WTC11 (cell line): ENCODE measurements around the gene SLC29A3. TPM values are rescaled to one million over a fixed set of nuclear protein-coding genes. Genes with fewer than 3 reads are reported as not detected.

ENCODE experiments used
- ATAC-seq: fragments of 200-7000 bp; cut with Tn5 transposase; 2 replicates; pipeline ENCODE4 v1.10.0; 2021; ENCODE audit warnings: mild to moderate bottlenecking, moderate library complexity
- CTCF ChIA-PET: fragments of 300-600 bp; sonication (Branson Sonifier 250); formaldehyde crosslinking; loops from one replicate; lab custom pipeline; 2021; ENCODE audit warnings: antibody characterized with exemption; lab: Charles Lee
- POLR2A ChIA-PET: fragments of 350-600 bp; sonication (Branson Sonifier 250); formaldehyde crosslinking; loops from one replicate; lab custom pipeline; 2021; ENCODE audit warnings: antibody characterized with exemption; lab: Charles Lee
- DNase-seq: peaks from one replicate; pipeline ENCODE4 v3.0.0; 2021; ENCODE audit warnings: low spot score
- H3K27ac Mint-ChIP-seq: 2 replicates; pipeline ENCODE4 v1.8.0; 2021; ENCODE audit warnings: mixed read lengths
- H3K27me3 Mint-ChIP-seq: 2 replicates; pipeline ENCODE4 v1.8.0; 2021; ENCODE audit warnings: low read depth, mild to moderate bottlenecking, moderate library complexity, mixed read lengths
- H3K36me3 Mint-ChIP-seq: 2 replicates; pipeline ENCODE4 v1.8.0; 2021; ENCODE audit warnings: mixed read lengths
- H3K4me1 Mint-ChIP-seq: 2 replicates; pipeline ENCODE4 v1.8.0; 2022; ENCODE audit warnings: mixed read lengths
- H3K4me3 Mint-ChIP-seq: 2 replicates; pipeline ENCODE4 v1.8.0; 2021; ENCODE audit warnings: mild to moderate bottlenecking, moderate library complexity, mixed read lengths
- H3K9me3 Mint-ChIP-seq: 2 replicates; pipeline ENCODE4 v1.8.0; 2021; ENCODE audit warnings: mixed read lengths
- AFF4 ChIP-seq: sonication (generic); formaldehyde crosslinking; IDR thresholded peaks from 2 replicates; pipeline ENCODE4 v1.8.1; 2023; ENCODE audit warnings: mild to moderate bottlenecking, missing genetic modification reagents, borderline replicate concordance
- E2F1 ChIP-seq: sonication (generic); formaldehyde crosslinking; IDR thresholded peaks from 2 replicates; pipeline ENCODE4 v1.8.0; 2022; ENCODE audit warnings: mild to moderate bottlenecking, missing genetic modification reagents
- ERG ChIP-seq: fragments of 250-450 bp; sonication (Bioruptor Pico); IDR thresholded peaks from 2 replicates; pipeline ENCODE4 v1.8.0; 2021; ENCODE audit warnings: mild to moderate bottlenecking
- ESRRA ChIP-seq: sonication (generic); formaldehyde crosslinking; IDR thresholded peaks from 2 replicates; pipeline ENCODE4 v1.8.1; 2022; ENCODE audit warnings: mild to moderate bottlenecking, missing genetic modification reagents, borderline replicate concordance
- FOXJ3 ChIP-seq: sonication (generic); formaldehyde crosslinking; IDR thresholded peaks from 2 replicates; pipeline ENCODE4 v1.9.0; 2021; ENCODE audit warnings: missing genetic modification reagents, mild to moderate bottlenecking, borderline replicate concordance
- HMGA2 ChIP-seq: fragments of 250-450 bp; sonication (Bioruptor Pico); IDR thresholded peaks from 2 replicates; pipeline ENCODE4 v1.4.0; 2021; ENCODE audit warnings: mild to moderate bottlenecking, moderate library complexity
- NFE2L1 ChIP-seq: sonication (generic); formaldehyde crosslinking; IDR thresholded peaks from 2 replicates; pipeline ENCODE4 v1.8.1; 2023; ENCODE audit warnings: missing genetic modification reagents
- NR2C2 ChIP-seq: sonication (generic); formaldehyde crosslinking; IDR thresholded peaks from 2 replicates; pipeline ENCODE4 v1.8.0; 2022; ENCODE audit warnings: mild to moderate bottlenecking, missing genetic modification reagents
- NR3C1 ChIP-seq: sonication (generic); formaldehyde crosslinking; conservative IDR thresholded peaks from 2 replicates; pipeline ENCODE4 v1.8.1; 2023; ENCODE audit warnings: low read depth, mild to moderate bottlenecking, missing genetic modification reagents
- SOX15 ChIP-seq: fragments of 250-450 bp; sonication (Bioruptor Pico); IDR thresholded peaks from 2 replicates; pipeline ENCODE4 v1.9.0; 2021; ENCODE audit warnings: mild to moderate bottlenecking
- USF2 ChIP-seq: sonication (generic); formaldehyde crosslinking; IDR thresholded peaks from 2 replicates; pipeline ENCODE4 v1.8.1; 2023; ENCODE audit warnings: mild to moderate bottlenecking, missing genetic modification reagents, moderate library complexity
- ZNF138 ChIP-seq: sonication (generic); formaldehyde crosslinking; conservative IDR thresholded peaks from 2 replicates; pipeline ENCODE4 v1.8.1; 2022; ENCODE audit warnings: mild to moderate bottlenecking, moderate library complexity, missing genetic modification reagents
- total RNA-seq: library from RNA; stranded (reverse); gene quantifications from 3 replicates; pipeline ENCODE4 v1.2.3, GENCODE V29; 2021
- TF ChIP-seq, protein P1 (sequence below): sonication (generic); formaldehyde crosslinking; IDR thresholded peaks from 2 replicates; pipeline ENCODE4 v1.8.1; 2023; ENCODE audit warnings: mild to moderate bottlenecking, missing genetic modification reagents
- TF ChIP-seq, protein P2 (sequence below): sonication (generic); formaldehyde crosslinking; conservative IDR thresholded peaks from 2 replicates; pipeline ENCODE4 v1.8.1; 2023; ENCODE audit warnings: mild to moderate bottlenecking, low read depth, missing genetic modification reagents, moderate library complexity
- TF ChIP-seq, protein P3 (sequence below): fragments of 250-450 bp; sonication (Bioruptor Pico); IDR thresholded peaks from 2 replicates; pipeline ENCODE4 v1.9.0; 2021; ENCODE audit warnings: mild to moderate bottlenecking, borderline replicate concordance

SLC29A3 gene
- total RNA-seq, 1 experiment from 2014 or later, result 9.2 TPM

DNA sequence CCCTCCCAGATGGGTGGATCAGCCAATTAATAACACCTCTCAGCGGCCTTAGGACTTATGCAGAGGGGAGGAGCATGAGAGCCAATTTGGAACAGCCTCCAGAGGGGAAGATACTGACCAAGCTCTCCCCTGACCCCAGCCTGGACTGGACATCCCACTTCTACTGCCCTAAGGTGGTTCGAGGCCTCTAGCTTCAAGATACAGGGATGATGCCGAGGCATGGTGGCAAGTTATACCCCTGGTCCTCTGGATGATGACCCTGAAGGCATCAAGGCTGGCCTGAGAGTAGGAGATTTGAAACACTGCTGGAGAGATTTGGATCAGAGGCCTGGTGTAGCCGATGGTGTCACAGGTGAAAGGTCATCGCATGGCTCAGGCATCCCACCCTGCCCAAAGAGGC, 80.9 kb downstream of the SLC29A3 start:
- peaks cover 23% of the 10 kb centered on the region for H3K4me1 Mint-ChIP-seq
- POLR2A ChIA-PET, result no interaction called here
- no peaks in the 10 kb centered on the region for H3K36me3 Mint-ChIP-seq

More for the DNA sequence above, 80.9 kb downstream of the SLC29A3 start:
- ATAC-seq, result no peak
- Mint-ChIP-seq H3K4me3 (no peak overlapping the region), H3K27me3 (peaks cover 49% of the 10 kb centered on the region), H3K27ac (no peak overlapping the region), H3K9me3 (no peaks in the 10 kb centered on the region)
- DNase-seq, result no peak
- CTCF ChIA-PET, result interaction anchor here (1.3 to 8.8 kb wide), 6 partner anchors 10 to 170 kb away, joined by 3 to 120 read pairs (median 10); partner anchors contain the start of gene SLC29A3
- TF ChIP-seq E2F1 (CRISPR knock-in tag) (no peak), FOXJ3 (CRISPR knock-in tag) (no peak), HMGA2 (no peak), ERG (CRISPR knock-in tag) (no peak), ZNF138 (CRISPR knock-in tag) (no peak), USF2 (no peak), NR3C1 (CRISPR knock-in tag) (no peak), NFE2L1 (CRISPR knock-in tag) (no peak), AFF4 (CRISPR knock-in tag) (no peak), ESRRA (CRISPR knock-in tag) (no peak), SOX15 (CRISPR knock-in tag) (no peak), NR2C2 (CRISPR knock-in tag) (no peak)
- TF ChIP-seq, protein P1, sequence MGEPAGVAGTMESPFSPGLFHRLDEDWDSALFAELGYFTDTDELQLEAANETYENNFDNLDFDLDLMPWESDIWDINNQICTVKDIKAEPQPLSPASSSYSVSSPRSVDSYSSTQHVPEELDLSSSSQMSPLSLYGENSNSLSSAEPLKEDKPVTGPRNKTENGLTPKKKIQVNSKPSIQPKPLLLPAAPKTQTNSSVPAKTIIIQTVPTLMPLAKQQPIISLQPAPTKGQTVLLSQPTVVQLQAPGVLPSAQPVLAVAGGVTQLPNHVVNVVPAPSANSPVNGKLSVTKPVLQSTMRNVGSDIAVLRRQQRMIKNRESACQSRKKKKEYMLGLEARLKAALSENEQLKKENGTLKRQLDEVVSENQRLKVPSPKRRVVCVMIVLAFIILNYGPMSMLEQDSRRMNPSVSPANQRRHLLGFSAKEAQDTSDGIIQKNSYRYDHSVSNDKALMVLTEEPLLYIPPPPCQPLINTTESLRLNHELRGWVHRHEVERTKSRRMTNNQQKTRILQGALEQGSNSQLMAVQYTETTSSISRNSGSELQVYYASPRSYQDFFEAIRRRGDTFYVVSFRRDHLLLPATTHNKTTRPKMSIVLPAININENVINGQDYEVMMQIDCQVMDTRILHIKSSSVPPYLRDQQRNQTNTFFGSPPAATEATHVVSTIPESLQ, result no peak
- TF ChIP-seq, protein P2, sequence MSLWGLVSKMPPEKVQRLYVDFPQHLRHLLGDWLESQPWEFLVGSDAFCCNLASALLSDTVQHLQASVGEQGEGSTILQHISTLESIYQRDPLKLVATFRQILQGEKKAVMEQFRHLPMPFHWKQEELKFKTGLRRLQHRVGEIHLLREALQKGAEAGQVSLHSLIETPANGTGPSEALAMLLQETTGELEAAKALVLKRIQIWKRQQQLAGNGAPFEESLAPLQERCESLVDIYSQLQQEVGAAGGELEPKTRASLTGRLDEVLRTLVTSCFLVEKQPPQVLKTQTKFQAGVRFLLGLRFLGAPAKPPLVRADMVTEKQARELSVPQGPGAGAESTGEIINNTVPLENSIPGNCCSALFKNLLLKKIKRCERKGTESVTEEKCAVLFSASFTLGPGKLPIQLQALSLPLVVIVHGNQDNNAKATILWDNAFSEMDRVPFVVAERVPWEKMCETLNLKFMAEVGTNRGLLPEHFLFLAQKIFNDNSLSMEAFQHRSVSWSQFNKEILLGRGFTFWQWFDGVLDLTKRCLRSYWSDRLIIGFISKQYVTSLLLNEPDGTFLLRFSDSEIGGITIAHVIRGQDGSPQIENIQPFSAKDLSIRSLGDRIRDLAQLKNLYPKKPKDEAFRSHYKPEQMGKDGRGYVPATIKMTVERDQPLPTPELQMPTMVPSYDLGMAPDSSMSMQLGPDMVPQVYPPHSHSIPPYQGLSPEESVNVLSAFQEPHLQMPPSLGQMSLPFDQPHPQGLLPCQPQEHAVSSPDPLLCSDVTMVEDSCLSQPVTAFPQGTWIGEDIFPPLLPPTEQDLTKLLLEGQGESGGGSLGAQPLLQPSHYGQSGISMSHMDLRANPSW (CRISPR knock-in tag), result no peak
- TF ChIP-seq, protein P3, sequence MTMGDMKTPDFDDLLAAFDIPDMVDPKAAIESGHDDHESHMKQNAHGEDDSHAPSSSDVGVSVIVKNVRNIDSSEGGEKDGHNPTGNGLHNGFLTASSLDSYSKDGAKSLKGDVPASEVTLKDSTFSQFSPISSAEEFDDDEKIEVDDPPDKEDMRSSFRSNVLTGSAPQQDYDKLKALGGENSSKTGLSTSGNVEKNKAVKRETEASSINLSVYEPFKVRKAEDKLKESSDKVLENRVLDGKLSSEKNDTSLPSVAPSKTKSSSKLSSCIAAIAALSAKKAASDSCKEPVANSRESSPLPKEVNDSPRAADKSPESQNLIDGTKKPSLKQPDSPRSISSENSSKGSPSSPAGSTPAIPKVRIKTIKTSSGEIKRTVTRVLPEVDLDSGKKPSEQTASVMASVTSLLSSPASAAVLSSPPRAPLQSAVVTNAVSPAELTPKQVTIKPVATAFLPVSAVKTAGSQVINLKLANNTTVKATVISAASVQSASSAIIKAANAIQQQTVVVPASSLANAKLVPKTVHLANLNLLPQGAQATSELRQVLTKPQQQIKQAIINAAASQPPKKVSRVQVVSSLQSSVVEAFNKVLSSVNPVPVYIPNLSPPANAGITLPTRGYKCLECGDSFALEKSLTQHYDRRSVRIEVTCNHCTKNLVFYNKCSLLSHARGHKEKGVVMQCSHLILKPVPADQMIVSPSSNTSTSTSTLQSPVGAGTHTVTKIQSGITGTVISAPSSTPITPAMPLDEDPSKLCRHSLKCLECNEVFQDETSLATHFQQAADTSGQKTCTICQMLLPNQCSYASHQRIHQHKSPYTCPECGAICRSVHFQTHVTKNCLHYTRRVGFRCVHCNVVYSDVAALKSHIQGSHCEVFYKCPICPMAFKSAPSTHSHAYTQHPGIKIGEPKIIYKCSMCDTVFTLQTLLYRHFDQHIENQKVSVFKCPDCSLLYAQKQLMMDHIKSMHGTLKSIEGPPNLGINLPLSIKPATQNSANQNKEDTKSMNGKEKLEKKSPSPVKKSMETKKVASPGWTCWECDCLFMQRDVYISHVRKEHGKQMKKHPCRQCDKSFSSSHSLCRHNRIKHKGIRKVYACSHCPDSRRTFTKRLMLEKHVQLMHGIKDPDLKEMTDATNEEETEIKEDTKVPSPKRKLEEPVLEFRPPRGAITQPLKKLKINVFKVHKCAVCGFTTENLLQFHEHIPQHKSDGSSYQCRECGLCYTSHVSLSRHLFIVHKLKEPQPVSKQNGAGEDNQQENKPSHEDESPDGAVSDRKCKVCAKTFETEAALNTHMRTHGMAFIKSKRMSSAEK (CRISPR knock-in tag), result no peak
